Neural cell (in vitro differentiated cells): Measurements from ENCODE around the gene SLC6A3. TPM values are rescaled to one million over a fixed set of nuclear protein-coding genes. Genes with fewer than 3 reads are reported as not detected.

Experiments used
- H2AFZ ChIP-seq: fragments of 200-600, 300-800 bp; sonication (generic), shearing (Covaris generic); 2 replicates; pipeline ENCODE4 v1.6.0; 2014; ENCODE audit warnings: low read depth, mild to moderate bottlenecking, antibody characterized with exemption, low read length, moderate library complexity
- H3F3A ChIP-seq: fragments of 200-600 bp; shearing (Covaris generic); 2 replicates; pipeline ENCODE4 v1.6.1; 2016; ENCODE audit warnings: mild to moderate bottlenecking, moderate library complexity, mixed read lengths, antibody characterized with exemption, low read length; ENCODE audit not compliant: insufficient read depth, poor library complexity, severe bottlenecking
- H3K27ac ChIP-seq: fragments of 200-600, 300-800 bp; sonication (generic), shearing (Covaris generic); 2 replicates; pipeline ENCODE4 v1.5.1; 2014; ENCODE audit warnings: mild to moderate bottlenecking, low read length, moderate library complexity
- H3K27me3 ChIP-seq: fragments of 300-800, 200-600 bp; sonication (generic), shearing (Covaris generic); 2 replicates; pipeline ENCODE4 v1.6.0; 2014; ENCODE audit warnings: mild to moderate bottlenecking, low read depth, low read length, moderate library complexity; ENCODE audit not compliant: insufficient read depth
- H3K36me3 ChIP-seq: fragments of 300-800, 200-600 bp; sonication (generic), shearing (Covaris generic); 2 replicates; pipeline ENCODE4 v1.5.1; 2014; ENCODE audit warnings: mild to moderate bottlenecking, antibody characterized with exemption, low read length, moderate library complexity; ENCODE audit not compliant: insufficient read depth
- H3K4me2 ChIP-seq: fragments of 300-800, 200-600 bp; sonication (generic), shearing (Covaris generic); 2 replicates; pipeline ENCODE4 v1.6.0; 2014; ENCODE audit warnings: mild to moderate bottlenecking, low read length
- H3K4me3 ChIP-seq: fragments of 300-800, 200-600 bp; sonication (generic), shearing (Covaris generic); 2 replicates; pipeline ENCODE4 v1.5.1; 2014; ENCODE audit warnings: mild to moderate bottlenecking, low read length, moderate library complexity
- H3K79me2 ChIP-seq: fragments of 200-600 bp; shearing (Covaris generic); replicated peaks from 2 replicates; pipeline ENCODE4 v1.6.0; 2014; ENCODE audit warnings: mild to moderate bottlenecking, low read length, moderate library complexity; ENCODE audit not compliant: insufficient read depth
- H3K9ac ChIP-seq: fragments of 300-800, 200-600 bp; sonication (generic), shearing (Covaris generic); 2 replicates; pipeline ENCODE4 v1.6.1; 2016; ENCODE audit warnings: mild to moderate bottlenecking, low read length, mixed read lengths
- H3K9me2 ChIP-seq: fragments of 200-600 bp; shearing (Covaris generic); 2 replicates; pipeline ENCODE4 v1.6.1; 2016; ENCODE audit warnings: mild to moderate bottlenecking, low read length, mixed read lengths; ENCODE audit not compliant: insufficient read depth
- H3K9me3 ChIP-seq: fragments of 200-600, 300-800 bp; sonication (generic), shearing (Covaris generic); 2 replicates; pipeline ENCODE4 v1.6.1; 2016; ENCODE audit warnings: mild to moderate bottlenecking, mixed run types, low read length, moderate library complexity, mixed read lengths
- H4K20me1 ChIP-seq: fragments of 200-600 bp; shearing (Covaris generic); 2 replicates; pipeline ENCODE4 v1.6.1; 2016; ENCODE audit warnings: mild to moderate bottlenecking, mixed run types; ENCODE audit not compliant: insufficient read depth
- EP300 ChIP-seq: fragments of 450-650 bp; conservative IDR thresholded peaks from 2 replicates; pipeline ENCODE4 v1.6.1; 2014; ENCODE audit warnings: antibody characterized with exemption, mild to moderate bottlenecking, moderate library complexity; ENCODE audit not compliant: poor library complexity, severe bottlenecking
- EZH2 ChIP-seq: fragments of 200-600, 300-800 bp; shearing (Covaris generic), sonication (generic); IDR thresholded peaks from 2 replicates; pipeline ENCODE4 v1.6.1; 2014; ENCODE audit warnings: antibody characterized with exemption, low read length, borderline replicate concordance, mild to moderate bottlenecking; ENCODE audit not compliant: insufficient read depth, poor library complexity, severe bottlenecking
- MXI1 ChIP-seq: fragments of 450-650 bp; conservative IDR thresholded peaks from 2 replicates; pipeline ENCODE4 v1.6.1; 2014; ENCODE audit warnings: antibody characterized with exemption, mild to moderate bottlenecking; ENCODE audit not compliant: poor library complexity, severe bottlenecking
- POLR2AphosphoS5 ChIP-seq: IDR thresholded peaks from 2 replicates; pipeline ENCODE4 v1.6.1; 2012
- RAD21 ChIP-seq: fragments of 450-650 bp; conservative IDR thresholded peaks from 2 replicates; pipeline ENCODE4 v1.6.1; 2014; ENCODE audit warnings: antibody characterized with exemption, mild to moderate bottlenecking, moderate library complexity
- SMC3 ChIP-seq: fragments of 450-650 bp; conservative IDR thresholded peaks from 2 replicates; pipeline ENCODE4 v1.6.1; 2014; ENCODE audit warnings: antibody characterized with exemption, mild to moderate bottlenecking, moderate library complexity; ENCODE audit not compliant: poor library complexity
- TAF1 ChIP-seq: IDR thresholded peaks from 2 replicates; pipeline ENCODE4 v1.6.1; 2012; ENCODE audit warnings: low read depth
- polyA plus RNA-seq: library from polyadenylated mRNA; depleted of rRNA; stranded (reverse); fragments of >200 nt; gene quantifications from 2 replicates; pipeline ENCODE4 v1.2.3, GENCODE V29; 2014
- TF ChIP-seq, protein P1 (sequence below): fragments of 450-650 bp; IDR thresholded peaks from 2 replicates; pipeline ENCODE4 v1.5.1; 2014; ENCODE audit warnings: antibody characterized with exemption, mild to moderate bottlenecking, moderate library complexity; ENCODE audit not compliant: poor library complexity, severe bottlenecking
- TF ChIP-seq, protein P2 (sequence below): IDR thresholded peaks from 2 replicates; pipeline ENCODE4 v1.6.1; 2012; ENCODE audit warnings: borderline replicate concordance

SLC6A3 gene
- polyA plus RNA-seq, 1 donor from 2014 or later = 0.77 TPM

- no peak overlapping the region for H3K4me3 ChIP-seq
- no peak overlapping the region for H3K9ac ChIP-seq
- H3K36me3 ChIP-seq = no peaks in the 10 kb centered on the region
- H3F3A ChIP-seq = no peaks in the 10 kb centered on the region
- H3K9me3 ChIP-seq = no peaks in the 10 kb centered on the region
- no peak overlapping the region for H3K27ac ChIP-seq
- H4K20me1 ChIP-seq = no peaks in the 10 kb centered on the region
- H3K27me3 ChIP-seq = no peaks in the 10 kb centered on the region
- H2AFZ ChIP-seq = no peak overlapping the region
- H3K9me2 ChIP-seq = no peaks in the 10 kb centered on the region
- H3K4me2 ChIP-seq = no peak overlapping the region
- no peak for TF ChIP-seq EZH2
- TF ChIP-seq, protein P1, sequence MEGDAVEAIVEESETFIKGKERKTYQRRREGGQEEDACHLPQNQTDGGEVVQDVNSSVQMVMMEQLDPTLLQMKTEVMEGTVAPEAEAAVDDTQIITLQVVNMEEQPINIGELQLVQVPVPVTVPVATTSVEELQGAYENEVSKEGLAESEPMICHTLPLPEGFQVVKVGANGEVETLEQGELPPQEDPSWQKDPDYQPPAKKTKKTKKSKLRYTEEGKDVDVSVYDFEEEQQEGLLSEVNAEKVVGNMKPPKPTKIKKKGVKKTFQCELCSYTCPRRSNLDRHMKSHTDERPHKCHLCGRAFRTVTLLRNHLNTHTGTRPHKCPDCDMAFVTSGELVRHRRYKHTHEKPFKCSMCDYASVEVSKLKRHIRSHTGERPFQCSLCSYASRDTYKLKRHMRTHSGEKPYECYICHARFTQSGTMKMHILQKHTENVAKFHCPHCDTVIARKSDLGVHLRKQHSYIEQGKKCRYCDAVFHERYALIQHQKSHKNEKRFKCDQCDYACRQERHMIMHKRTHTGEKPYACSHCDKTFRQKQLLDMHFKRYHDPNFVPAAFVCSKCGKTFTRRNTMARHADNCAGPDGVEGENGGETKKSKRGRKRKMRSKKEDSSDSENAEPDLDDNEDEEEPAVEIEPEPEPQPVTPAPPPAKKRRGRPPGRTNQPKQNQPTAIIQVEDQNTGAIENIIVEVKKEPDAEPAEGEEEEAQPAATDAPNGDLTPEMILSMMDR = no peak
- TF ChIP-seq EP300 = no peak
- no peak for TF ChIP-seq SMC3
- TF ChIP-seq TAF1 = no peak
- TF ChIP-seq RAD21 = no peak
- TF ChIP-seq, protein P2, sequence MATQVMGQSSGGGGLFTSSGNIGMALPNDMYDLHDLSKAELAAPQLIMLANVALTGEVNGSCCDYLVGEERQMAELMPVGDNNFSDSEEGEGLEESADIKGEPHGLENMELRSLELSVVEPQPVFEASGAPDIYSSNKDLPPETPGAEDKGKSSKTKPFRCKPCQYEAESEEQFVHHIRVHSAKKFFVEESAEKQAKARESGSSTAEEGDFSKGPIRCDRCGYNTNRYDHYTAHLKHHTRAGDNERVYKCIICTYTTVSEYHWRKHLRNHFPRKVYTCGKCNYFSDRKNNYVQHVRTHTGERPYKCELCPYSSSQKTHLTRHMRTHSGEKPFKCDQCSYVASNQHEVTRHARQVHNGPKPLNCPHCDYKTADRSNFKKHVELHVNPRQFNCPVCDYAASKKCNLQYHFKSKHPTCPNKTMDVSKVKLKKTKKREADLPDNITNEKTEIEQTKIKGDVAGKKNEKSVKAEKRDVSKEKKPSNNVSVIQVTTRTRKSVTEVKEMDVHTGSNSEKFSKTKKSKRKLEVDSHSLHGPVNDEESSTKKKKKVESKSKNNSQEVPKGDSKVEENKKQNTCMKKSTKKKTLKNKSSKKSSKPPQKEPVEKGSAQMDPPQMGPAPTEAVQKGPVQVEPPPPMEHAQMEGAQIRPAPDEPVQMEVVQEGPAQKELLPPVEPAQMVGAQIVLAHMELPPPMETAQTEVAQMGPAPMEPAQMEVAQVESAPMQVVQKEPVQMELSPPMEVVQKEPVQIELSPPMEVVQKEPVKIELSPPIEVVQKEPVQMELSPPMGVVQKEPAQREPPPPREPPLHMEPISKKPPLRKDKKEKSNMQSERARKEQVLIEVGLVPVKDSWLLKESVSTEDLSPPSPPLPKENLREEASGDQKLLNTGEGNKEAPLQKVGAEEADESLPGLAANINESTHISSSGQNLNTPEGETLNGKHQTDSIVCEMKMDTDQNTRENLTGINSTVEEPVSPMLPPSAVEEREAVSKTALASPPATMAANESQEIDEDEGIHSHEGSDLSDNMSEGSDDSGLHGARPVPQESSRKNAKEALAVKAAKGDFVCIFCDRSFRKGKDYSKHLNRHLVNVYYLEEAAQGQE = no peak
- no peak for TF ChIP-seq MXI1
- no peak for TF ChIP-seq POLR2AphosphoS5
- no peaks in the 10 kb centered on the region for H3K79me2 ChIP-seq
These were observed 32.1 kb upstream of the SLC6A3 start for GRCh38 chr5:1477341-1477740.

DNA sequence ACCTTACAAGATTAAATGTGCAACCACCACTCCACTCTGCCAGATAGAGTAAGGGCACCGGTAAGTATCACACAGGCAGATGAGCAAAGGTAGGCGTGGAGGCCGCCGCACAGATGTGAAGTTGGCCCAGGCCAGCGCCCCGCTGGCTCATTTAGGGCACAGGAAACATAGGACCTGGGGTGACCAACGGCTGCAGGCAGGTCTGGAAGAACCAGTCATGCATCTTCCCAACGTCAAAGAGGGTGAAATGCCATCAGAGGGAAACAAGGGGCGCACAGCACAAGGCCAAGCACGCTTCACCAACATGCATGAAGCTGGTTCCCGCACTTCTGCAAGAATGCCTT is 31.7 kb upstream of the SLC6A3 start:
- H3K27ac ChIP-seq = no peak overlapping the region
- H3K79me2 ChIP-seq = no peaks in the 10 kb centered on the region
- H3K27me3 ChIP-seq = no peaks in the 10 kb centered on the region
- H3K4me2 ChIP-seq = no peak overlapping the region
- no peak for TF ChIP-seq MXI1
- no peak for TF ChIP-seq POLR2AphosphoS5
- TF ChIP-seq SMC3 = no peak
- TF ChIP-seq RAD21 = no peak
- TF ChIP-seq, protein P1 = no peak
- no peak for TF ChIP-seq TAF1
- TF ChIP-seq EP300 = no peak
- no peak for TF ChIP-seq EZH2
- TF ChIP-seq, protein P2 = no peak
- H3K36me3 ChIP-seq = no peaks in the 10 kb centered on the region
- H3K9me2 ChIP-seq = no peaks in the 10 kb centered on the region
- no peaks in the 10 kb centered on the region for H4K20me1 ChIP-seq
- no peak overlapping the region for H3K9ac ChIP-seq
- H3K9me3 ChIP-seq = no peaks in the 10 kb centered on the region
- H2AFZ ChIP-seq = no peak overlapping the region
- H3K4me3 ChIP-seq = no peak overlapping the region
- H3F3A ChIP-seq = no peaks in the 10 kb centered on the region
